ENCODE data around the gene KLHDC3.
"Not testable (repeated sequence)": the region's sequence is repeated elsewhere in the genome, so short reads cannot be mapped to it uniquely, and the experiment has no call there.

The KLHDC3 gene

GRCh38 chr6:43040542-43041257 is 26.7 kb downstream of the KLHDC3 start:
- no peak for TF ChIP-seq JUND (IDR thresholded peaks at IDR 0.05; ENCODE audit: low read depth)
- no peak for DNase-seq (ENCODE audit: low read depth in 1 of 2, low spot score in 1 of 2)
- in situ Hi-C loops (cut with HindIII; ENCODE audit: low pct_unique_long_range_greater_than_20kb, low sequenced_read_pairs): no loop called here

GRCh38 chr6:43041475-43041874 is 27.4 kb downstream of the KLHDC3 start:
- in situ Hi-C loops (cut with HindIII; ENCODE audit: low pct_unique_long_range_greater_than_20kb, low sequenced_read_pairs): not testable (repeated sequence)

GRCh38 chr6:43043310-43043709 is 29.3 kb downstream of the KLHDC3 start:
- in situ Hi-C loops (cut with HindIII; ENCODE audit: low pct_unique_long_range_greater_than_20kb, low sequenced_read_pairs): no loop called here
- DNase-seq (ENCODE audit: low read depth in 1 of 2, low spot score in 1 of 2): no peak
- no peak for TF ChIP-seq JUND (IDR thresholded peaks at IDR 0.05; ENCODE audit: low read depth)

More at GRCh38 chr6:43041475-43041874, 27.4 kb downstream of the KLHDC3 start:
- DNase-seq (ENCODE audit: low read depth in 1 of 2, low spot score in 1 of 2): not testable (repeated sequence)

GRCh38 chr6:43045371-43045930 is 31.4 kb downstream of the KLHDC3 start:
- no peak for TF ChIP-seq JUND (IDR thresholded peaks at IDR 0.05; ENCODE audit: low read depth)
- DNase-seq (ENCODE audit: low read depth in 1 of 2, low spot score in 1 of 2): no peak
- in situ Hi-C loops (cut with HindIII; ENCODE audit: low pct_unique_long_range_greater_than_20kb, low sequenced_read_pairs): no loop called here

GRCh38 chr6:43047998-43048397 is 33.9 kb downstream of the KLHDC3 start:
- TF ChIP-seq JUND (IDR thresholded peaks at IDR 0.05; ENCODE audit: low read depth): no peak
- DNase-seq (ENCODE audit: low read depth in 1 of 2, low spot score in 1 of 2): no peak
- in situ Hi-C loops (cut with HindIII; ENCODE audit: low pct_unique_long_range_greater_than_20kb, low sequenced_read_pairs): no loop called here

GRCh38 chr6:43050981-43051380 is 36.9 kb downstream of the KLHDC3 start:
- no peak for TF ChIP-seq JUND (IDR thresholded peaks at IDR 0.05; ENCODE audit: low read depth)
- in situ Hi-C loops (cut with HindIII; ENCODE audit: low pct_unique_long_range_greater_than_20kb, low sequenced_read_pairs): no loop called here
- DNase-seq (ENCODE audit: low read depth in 1 of 2, low spot score in 1 of 2): no peak

- no peak for DNase-seq (ENCODE audit: low read depth in 1 of 2, low spot score in 1 of 2)
- no peak for TF ChIP-seq JUND (IDR thresholded peaks at IDR 0.05; ENCODE audit: low read depth)
- in situ Hi-C loops (cut with HindIII; ENCODE audit: low pct_unique_long_range_greater_than_20kb, low sequenced_read_pairs): no loop called here
Observed at GRCh38 chr6:43052225-43052841, 38.3 kb downstream of the KLHDC3 start.

- in situ Hi-C loops (cut with HindIII; ENCODE audit: low pct_unique_long_range_greater_than_20kb, low sequenced_read_pairs): no loop called here
- no peak for TF ChIP-seq JUND (IDR thresholded peaks at IDR 0.05; ENCODE audit: low read depth)
- DNase-seq (ENCODE audit: low read depth in 1 of 2, low spot score in 1 of 2): peak in 1 of 2 experiments; percentile 29
Observed at GRCh38 chr6:43052842-43053544, 38.9 kb downstream of the KLHDC3 start.

DNA sequence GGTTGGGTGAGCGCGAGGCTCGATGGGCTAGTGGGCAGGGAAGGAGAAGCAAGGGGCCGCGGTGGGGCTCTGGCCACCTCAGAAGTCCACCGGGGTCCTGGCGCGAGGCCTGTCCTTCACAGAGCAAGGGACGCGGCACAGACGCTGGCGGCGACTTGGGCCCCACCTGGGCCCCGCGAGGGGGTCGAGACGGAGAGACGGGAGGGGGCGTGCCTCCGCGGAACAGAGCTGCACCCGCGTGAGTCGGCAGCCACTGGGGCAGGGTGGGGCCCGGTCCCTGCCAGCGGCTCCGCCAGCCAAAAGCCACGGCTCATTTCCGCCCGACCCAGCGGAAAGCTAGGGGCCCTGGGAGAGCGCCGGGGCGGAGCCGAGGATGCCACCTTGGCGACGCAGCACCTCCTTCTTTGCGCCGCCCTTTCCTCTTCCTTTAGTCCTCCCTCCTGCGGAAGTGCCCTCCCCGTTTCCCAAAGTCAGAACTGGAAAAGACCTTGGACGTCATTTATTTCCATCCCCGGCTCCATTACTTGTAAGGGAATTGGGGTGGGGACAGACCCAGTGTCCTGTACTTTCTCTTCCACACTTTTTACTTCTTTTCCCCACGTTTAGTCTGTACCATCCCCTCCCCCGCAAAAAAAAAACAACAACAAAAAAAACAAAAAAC is 39.6 kb downstream of the KLHDC3 start, which contains the start of gene CUL7:
CUL7 (minus strand) TSS at position 307 of the 661 bp plus-strand sequence. CDS start 1,063 bp downstream, outside the sequence.
- in situ Hi-C loops (cut with HindIII; ENCODE audit: low pct_unique_long_range_greater_than_20kb, low sequenced_read_pairs): no loop called here
- no peak for TF ChIP-seq JUND (IDR thresholded peaks at IDR 0.05; ENCODE audit: low read depth)

DNA sequence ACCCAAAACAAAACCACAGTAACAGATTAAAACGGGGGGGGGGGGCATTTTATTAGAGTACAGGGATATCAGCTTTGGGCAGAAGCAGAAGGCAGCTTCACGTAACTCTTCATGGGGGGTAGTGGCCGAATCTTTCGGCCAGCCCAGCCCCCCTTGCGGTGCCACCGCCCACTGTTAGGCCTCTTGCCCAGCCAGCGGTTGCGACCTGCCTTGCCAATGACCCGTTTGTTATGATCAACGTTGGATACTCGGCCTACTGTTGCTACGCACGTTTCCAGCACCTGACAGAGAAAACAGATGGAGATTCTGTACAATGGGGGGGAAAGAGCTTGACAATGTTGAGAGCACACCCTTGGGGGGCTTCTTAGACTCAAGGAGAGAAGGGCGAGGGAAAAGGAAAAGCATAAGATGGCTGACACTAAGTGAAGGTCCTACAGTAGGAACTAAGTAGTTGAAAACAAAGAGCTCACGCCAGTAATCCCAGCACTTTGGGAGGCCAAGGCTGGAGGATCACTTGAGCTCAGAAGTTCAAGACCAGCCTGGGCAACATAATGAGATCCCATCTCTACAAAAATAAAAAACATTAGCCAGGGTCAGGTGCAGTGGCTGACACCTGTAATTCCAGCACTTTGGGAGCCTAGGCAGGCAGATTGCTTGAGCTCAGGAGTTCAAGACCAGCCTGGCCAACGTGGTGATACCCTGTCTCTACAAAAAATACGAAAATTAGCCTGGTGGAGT is 40.3 kb downstream of the KLHDC3 start:
- DNase-seq (ENCODE audit: low read depth in 1 of 2, low spot score in 1 of 2): no peak
- in situ Hi-C loops (cut with HindIII; ENCODE audit: low pct_unique_long_range_greater_than_20kb, low sequenced_read_pairs): no loop called here

More for the DNA sequence above, 39.6 kb downstream of the KLHDC3 start, which contains the start of gene CUL7:
- DNase-seq (ENCODE audit: low read depth in 1 of 2, low spot score in 1 of 2): peak; percentile 96 to 98

GRCh38 chr6:43055966-43056365 is 41.9 kb downstream of the KLHDC3 start:
- in situ Hi-C loops (cut with HindIII; ENCODE audit: low pct_unique_long_range_greater_than_20kb, low sequenced_read_pairs): no loop called here
- no peak for TF ChIP-seq JUND (IDR thresholded peaks at IDR 0.05; ENCODE audit: low read depth)
- no peak for DNase-seq (ENCODE audit: low read depth in 1 of 2, low spot score in 1 of 2)

More for the DNA sequence above, 40.3 kb downstream of the KLHDC3 start:
- TF ChIP-seq JUND (IDR thresholded peaks at IDR 0.05; ENCODE audit: low read depth): no peak

Measured in T47D (cell line).